Body of pancreas (tissue), 4 donors: ENCODE results near the gene RAPGEF3. TPM values are rescaled to one million over a fixed set of nuclear protein-coding genes. Genes with fewer than 3 reads are reported as not detected.

Experiments
- ATAC-seq: fragments of 150-250 bp; one replicate; pipeline ENCODE4 v1.9.1; 2016
- DNase-seq, 4 donors: peaks; one replicate each; pipeline ENCODE4 v3.0.0-alpha.2; 2019
- H3K27ac ChIP-seq, 4 donors: fragments of 200-600 bp; sonication (generic); 1 replicate in 3 of 4; 2 replicates in 1 of 4; pipeline versions ENCODE4 v1.5.1 to v1.6.1; 2016 to 2019; ENCODE audit warnings: mild to moderate bottlenecking in 1 of 4, mixed read lengths in 1 of 4, moderate library complexity in 1 of 4
- H3K27me3 ChIP-seq, 2 donors: fragments of 200-600 bp; sonication (generic); one replicate each; pipeline ENCODE4 v1.6.0; 2016; ENCODE audit warnings: mild to moderate bottlenecking in 1 of 2
- H3K36me3 ChIP-seq, 2 donors: fragments of 200-600 bp; sonication (generic); replicated peaks in 1 of 2; 2 replicates each; pipeline ENCODE4 v1.5.1; 2016; ENCODE audit warnings: low read depth in 2 of 2; ENCODE audit not compliant: insufficient read depth in 1 of 2
- H3K4me1 ChIP-seq: fragments of 200-600 bp; sonication (generic); one replicate; pipeline ENCODE4 v1.6.0; 2016
- H3K4me3 ChIP-seq, 2 donors: fragments of 200-600 bp; sonication (generic); 1 replicate in 1 of 2; 2 replicates in 1 of 2; pipeline ENCODE4 v1.5.1; 2016 to 2019
- H3K9me3 ChIP-seq, 3 donors: fragments of 200-600 bp; sonication (generic); 1 replicate in 2 of 3; 2 replicates in 1 of 3; pipeline ENCODE4 v1.5.1; 2016
- POLR2A ChIP-seq, 3 donors: fragments of 450-650 bp; IDR thresholded peaks; one replicate each; pipeline ENCODE4 v1.6.1; 2016; ENCODE audit warnings: antibody characterized with exemption in 3 of 3, mild to moderate bottlenecking in 2 of 3
- WGBS, 2 donors: methylation state at CpG; one replicate each; pipeline ENCODE4 v1.1.5; 2017; 5-methylcytosine and 5-hydroxymethylcytosine counted together
- intact Hi-C: fragments of 100-400 bp; cut with DNase I; formaldehyde crosslinking; loops from one replicate; pipeline ENCODE4 v1.15.1; 2023
- total RNA-seq, 2 donors: library from RNA; depleted of rRNA; stranded (reverse); fragments of >200 nt; gene quantifications; one replicate each; pipeline ENCODE4 v1.1.0, GENCODE V29; 2016
- TF ChIP-seq, protein P1 (sequence below), 7 experiments: fragments of 450-650 bp in 4 of 7; fragments of 200-600 bp in 3 of 7; sonication (generic) in 3 of 7; IDR thresholded peaks; one replicate each; pipeline ENCODE4 v1.5.1; 2016 to 2019; ENCODE audit warnings: antibody characterized with exemption in 7 of 7

Gene RAPGEF3
- total RNA-seq, 2 donors from 2014 or later, result 11.9 to 23.4 TPM

GRCh38 chr12:47707905-47708543 is 50.7 kb downstream of the RAPGEF3 start:
- TF ChIP-seq, protein P1, sequence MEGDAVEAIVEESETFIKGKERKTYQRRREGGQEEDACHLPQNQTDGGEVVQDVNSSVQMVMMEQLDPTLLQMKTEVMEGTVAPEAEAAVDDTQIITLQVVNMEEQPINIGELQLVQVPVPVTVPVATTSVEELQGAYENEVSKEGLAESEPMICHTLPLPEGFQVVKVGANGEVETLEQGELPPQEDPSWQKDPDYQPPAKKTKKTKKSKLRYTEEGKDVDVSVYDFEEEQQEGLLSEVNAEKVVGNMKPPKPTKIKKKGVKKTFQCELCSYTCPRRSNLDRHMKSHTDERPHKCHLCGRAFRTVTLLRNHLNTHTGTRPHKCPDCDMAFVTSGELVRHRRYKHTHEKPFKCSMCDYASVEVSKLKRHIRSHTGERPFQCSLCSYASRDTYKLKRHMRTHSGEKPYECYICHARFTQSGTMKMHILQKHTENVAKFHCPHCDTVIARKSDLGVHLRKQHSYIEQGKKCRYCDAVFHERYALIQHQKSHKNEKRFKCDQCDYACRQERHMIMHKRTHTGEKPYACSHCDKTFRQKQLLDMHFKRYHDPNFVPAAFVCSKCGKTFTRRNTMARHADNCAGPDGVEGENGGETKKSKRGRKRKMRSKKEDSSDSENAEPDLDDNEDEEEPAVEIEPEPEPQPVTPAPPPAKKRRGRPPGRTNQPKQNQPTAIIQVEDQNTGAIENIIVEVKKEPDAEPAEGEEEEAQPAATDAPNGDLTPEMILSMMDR (IDR thresholded peaks at IDR 0.05), result no peak
- no peak for TF ChIP-seq POLR2A (IDR thresholded peaks at IDR 0.05)
- H3K36me3 ChIP-seq, result no peaks in the 10 kb centered on the region
- no peak overlapping the region for H3K27ac ChIP-seq
- no peaks in the 10 kb centered on the region for H3K9me3 ChIP-seq
- DNase-seq (no peak), ATAC-seq (no peak)
- WGBS, 2 donors, result 58 to 59% methylated on average over 5 of the region's 5 CpGs
- intact Hi-C loops, result no loop called here
- H3K27me3 ChIP-seq, result no peaks in the 10 kb centered on the region
- H3K4me1 ChIP-seq, result peaks cover 5% of the 10 kb centered on the region
- H3K4me3 ChIP-seq, result no peak overlapping the region

DNA sequence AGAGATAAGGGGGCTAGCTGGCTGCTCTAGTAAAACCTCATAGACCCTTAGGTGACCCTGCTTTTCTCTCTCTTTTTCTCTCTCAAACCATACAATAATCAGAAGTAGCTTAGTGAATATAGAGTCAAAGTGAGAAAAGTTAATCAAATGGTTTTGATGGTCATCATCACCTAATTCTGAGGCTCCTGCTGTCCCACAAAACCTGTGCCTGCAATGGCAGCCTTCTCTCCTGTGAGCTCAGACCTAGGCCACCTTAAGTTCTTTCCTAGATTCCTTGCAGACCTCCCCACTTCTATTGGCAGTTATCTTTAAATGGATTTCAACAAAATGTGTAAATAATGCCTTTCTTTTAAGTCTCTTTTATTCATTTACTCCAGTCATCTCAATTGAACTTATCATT is 51.3 kb downstream of the RAPGEF3 start:
- intact Hi-C loops, result no loop called here
- no peak for DNase-seq
- Histone ChIP-seq H3K27ac (no peak overlapping the region), H3K9me3 (no peaks in the 10 kb centered on the region), H3K27me3 (no peaks in the 10 kb centered on the region), H3K36me3 (no peaks in the 10 kb centered on the region), H3K4me3 (no peak overlapping the region), H3K4me1 (peaks cover 5% of the 10 kb centered on the region)
- TF ChIP-seq, protein P1 (IDR thresholded peaks at IDR 0.05), result no peak
- no peak for TF ChIP-seq POLR2A (IDR thresholded peaks at IDR 0.05)
- ATAC-seq, result no peak

- Histone ChIP-seq H3K36me3 (peaks cover 0 to 3% of the 10 kb centered on the region in 2 donors), H3K4me1 (peaks cover 5% of the 10 kb centered on the region), H3K9me3 (no peaks in the 10 kb centered on the region), H3K4me3 (peak within 1 kb of the TSS; percentile 76 to 83), H3K27ac (peak within 1 kb of the TSS; percentile 79 to 92 (median 88)), H3K27me3 (no peaks in the 10 kb centered on the region)
- TF ChIP-seq POLR2A (IDR thresholded peaks at IDR 0.05), result peak; percentile 82 to 93 (median 90)
- TF ChIP-seq, protein P1 (IDR thresholded peaks at IDR 0.05), result peak; percentile 42 to 61 (median 51)
- 0 to 1% methylated on average over 15 to 50 of the region's 66 CpGs for WGBS, 2 donors
- intact Hi-C loops, result no loop called here
- DNase-seq (peak; percentile 98 to 99 (median 98)), ATAC-seq (peak; percentile 100)
Measured at GRCh38 chr12:47705566-47706425, 52.9 kb downstream of the RAPGEF3 start, which contains the start of gene RPAP3. TSS of gene RPAP3 (minus strand) at chr12:47706030. CDS start at chr12:47702840, 3,190 bp downstream.

GRCh38 chr12:47705229-47705565 is 53.5 kb downstream of the RAPGEF3 start:
- TF ChIP-seq, protein P1 (IDR thresholded peaks at IDR 0.05), result no peak
- no peak for TF ChIP-seq POLR2A (IDR thresholded peaks at IDR 0.05)
- ATAC-seq, result no peak
- DNase-seq, result no peak
- H3K36me3 ChIP-seq, result peaks cover 0 to 3% of the 10 kb centered on the region in 2 donors
- intact Hi-C loops, result no loop called here
- peaks cover 5% of the 10 kb centered on the region for H3K4me1 ChIP-seq
- WGBS, 2 donors, result 1% methylated on average over 7 to 9 of the region's 9 CpGs
- no peaks in the 10 kb centered on the region for H3K27me3 ChIP-seq
- H3K27ac ChIP-seq, result peak overlapping the region; percentile 79 to 92 (median 88)
- no peaks in the 10 kb centered on the region for H3K9me3 ChIP-seq
- peak overlapping the region; percentile 76 to 83 for H3K4me3 ChIP-seq
